Measurements from ENCODE around the gene SMAD7. TPM values are rescaled to one million over a fixed set of nuclear protein-coding genes. Genes with fewer than 3 reads are reported as not detected.

The SMAD7 gene
- total RNA-seq, 1 donor from 2014 or later = 34.1 TPM

GRCh38 chr18:48996901-48997463, 46.2 kb upstream of the SMAD7 start:
- intact Hi-C loops (cut with DNase I) = no loop called here
- Histone ChIP-seq H3K27ac (no peak overlapping the region), H3K4me3 (no peak overlapping the region), H3K9me3 (no peaks in the 10 kb centered on the region), H3K4me1 (peaks cover 37% of the 10 kb centered on the region), H3K27me3 (no peaks in the 10 kb centered on the region), H3K36me3 (no peaks in the 10 kb centered on the region)
- TF ChIP-seq POLR2A (IDR thresholded peaks at IDR 0.05) (no peak), CTCF (IDR thresholded peaks at IDR 0.05) (no peak)
- no peak for DNase-seq (ENCODE audit: extremely low spot score in 2 of 2)

DNA sequence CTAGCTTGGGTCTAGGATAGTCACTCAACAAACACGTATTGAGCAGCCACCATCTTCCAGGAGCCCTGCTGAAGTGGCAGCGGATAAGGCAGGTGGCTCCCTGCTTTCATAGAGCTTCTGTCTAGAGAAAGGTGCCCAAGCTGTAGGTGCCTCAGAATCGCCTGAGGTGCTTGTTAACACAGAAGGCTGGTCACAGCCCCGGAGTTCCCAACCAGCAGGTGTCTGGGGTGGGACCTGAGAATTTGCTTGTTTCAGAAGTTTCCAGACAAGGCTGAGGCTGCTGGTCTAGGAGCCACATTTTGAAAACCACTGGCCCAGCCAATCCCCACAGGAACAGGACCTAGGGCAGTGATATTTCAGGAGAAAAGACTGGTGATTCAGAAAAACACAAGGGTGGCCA, 45.3 kb upstream of the SMAD7 start:
- TF ChIP-seq CTCF (IDR thresholded peaks at IDR 0.05) (no peak), POLR2A (IDR thresholded peaks at IDR 0.05) (no peak), POLR2AphosphoS5 (IDR thresholded peaks at IDR 0.05; ENCODE audit: insufficient read depth in 1 of 2, low read depth in 1 of 2) (no peak)
- DNase-seq (ENCODE audit: extremely low spot score in 2 of 2) = no peak
- H3K4me1 ChIP-seq = peaks cover 44% of the 10 kb centered on the region
- no peaks in the 10 kb centered on the region for H3K9me3 ChIP-seq
- H3K4me3 ChIP-seq = no peak overlapping the region
- no peak overlapping the region for H3K27ac ChIP-seq
- intact Hi-C loops (cut with DNase I) = no loop called here
- H3K36me3 ChIP-seq = no peaks in the 10 kb centered on the region
- no peaks in the 10 kb centered on the region for H3K27me3 ChIP-seq

- intact Hi-C loops (cut with DNase I) = loop anchor here (5.0 kb wide), 1 partner anchor 38 kb away; no protein-coding TSS in a partner anchor
- peaks cover 52% of the 10 kb centered on the region for H3K4me1 ChIP-seq
- no peak overlapping the region for H3K4me3 ChIP-seq
- no peak for DNase-seq (ENCODE audit: extremely low spot score in 2 of 2)
- H3K27me3 ChIP-seq = no peaks in the 10 kb centered on the region
- H3K27ac ChIP-seq = no peak overlapping the region
- H3K9me3 ChIP-seq = no peaks in the 10 kb centered on the region
- H3K36me3 ChIP-seq = no peaks in the 10 kb centered on the region
- no peak for TF ChIP-seq POLR2AphosphoS5 (IDR thresholded peaks at IDR 0.05; ENCODE audit: insufficient read depth in 1 of 2, low read depth in 1 of 2)
- no peak for TF ChIP-seq POLR2A (IDR thresholded peaks at IDR 0.05)
- no peak for TF ChIP-seq CTCF (IDR thresholded peaks at IDR 0.05)
Observed at GRCh38 chr18:48994926-48995835, 44.4 kb upstream of the SMAD7 start.

GRCh38 chr18:48994044-48994651, 43.4 kb upstream of the SMAD7 start:
- H3K4me1 ChIP-seq = peaks cover 54% of the 10 kb centered on the region
- intact Hi-C loops (cut with DNase I) = loop anchor here (5.0 kb wide), 1 partner anchor 37 kb away; no protein-coding TSS in a partner anchor
- H3K27me3 ChIP-seq = no peaks in the 10 kb centered on the region
- peak overlapping the region; percentile 22 for H3K27ac ChIP-seq
- H3K4me3 ChIP-seq = no peak overlapping the region
- no peaks in the 10 kb centered on the region for H3K36me3 ChIP-seq
- TF ChIP-seq POLR2AphosphoS5 (IDR thresholded peaks at IDR 0.05; ENCODE audit: insufficient read depth in 1 of 2, low read depth in 1 of 2) (peak in 1 of 2 donors; percentile 29), POLR2A (IDR thresholded peaks at IDR 0.05) (no peak)
- H3K9me3 ChIP-seq = no peaks in the 10 kb centered on the region
- no peak for DNase-seq (ENCODE audit: extremely low spot score in 2 of 2)

- Histone ChIP-seq H3K4me3 (no peak overlapping the region), H3K36me3 (no peaks in the 10 kb centered on the region), H3K27ac (peak overlapping the region; percentile 22), H3K9me3 (no peaks in the 10 kb centered on the region), H3K27me3 (no peaks in the 10 kb centered on the region), H3K4me1 (peaks cover 51% of the 10 kb centered on the region)
- TF ChIP-seq CTCF (IDR thresholded peaks at IDR 0.05) (no peak), POLR2A (IDR thresholded peaks at IDR 0.05) (no peak)
- intact Hi-C loops (cut with DNase I) = loop anchor here (5.0 kb wide), 1 partner anchor 36 kb away; no protein-coding TSS in a partner anchor
- DNase-seq (ENCODE audit: extremely low spot score in 2 of 2) = no peak
Observed at GRCh38 chr18:48993586-48993985, 42.8 kb upstream of the SMAD7 start.

Measured in vagina (tissue), 2 donors.